ENCODE results near the gene BRI3BP.

BRI3BP gene

DNA sequence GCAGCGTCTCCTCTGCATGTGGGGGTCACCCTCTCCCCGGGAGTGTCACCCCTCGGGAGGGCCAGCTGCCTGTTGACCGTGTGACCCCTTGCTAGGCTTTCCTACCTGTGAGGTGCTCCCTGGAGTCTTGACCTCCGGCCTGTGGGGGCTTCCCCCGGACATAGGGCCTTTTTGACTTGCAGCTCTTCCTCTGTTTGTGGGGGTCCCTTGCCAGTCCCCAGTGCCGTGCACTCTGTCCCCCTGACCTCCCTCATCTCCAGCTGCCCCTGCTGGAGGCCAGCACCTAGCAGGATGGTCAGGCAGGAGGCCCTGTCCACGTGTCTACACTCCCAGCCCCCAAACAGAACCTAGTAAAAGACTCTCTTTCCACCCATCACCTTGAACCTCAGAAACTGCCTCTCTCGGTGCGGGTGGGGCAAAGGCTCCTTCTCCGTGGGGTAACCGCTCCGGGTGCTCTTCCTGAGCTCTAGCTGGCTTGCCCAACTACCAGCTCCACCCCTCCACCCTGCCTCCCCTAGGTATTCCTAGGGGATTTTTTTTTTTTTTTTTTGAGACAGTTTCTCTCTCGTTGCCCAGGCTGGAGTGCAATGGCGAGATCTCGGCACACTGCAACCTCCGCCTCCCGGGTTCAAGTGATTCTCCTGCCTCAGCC, 72.6 kb downstream of the BRI3BP start:
- TF ChIP-seq, protein P1, sequence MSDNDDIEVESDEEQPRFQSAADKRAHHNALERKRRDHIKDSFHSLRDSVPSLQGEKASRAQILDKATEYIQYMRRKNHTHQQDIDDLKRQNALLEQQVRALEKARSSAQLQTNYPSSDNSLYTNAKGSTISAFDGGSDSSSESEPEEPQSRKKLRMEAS (IDR thresholded peaks at IDR 0.05; ENCODE audit: low read depth, low read length) = no peak
- TF ChIP-seq, protein P2, sequence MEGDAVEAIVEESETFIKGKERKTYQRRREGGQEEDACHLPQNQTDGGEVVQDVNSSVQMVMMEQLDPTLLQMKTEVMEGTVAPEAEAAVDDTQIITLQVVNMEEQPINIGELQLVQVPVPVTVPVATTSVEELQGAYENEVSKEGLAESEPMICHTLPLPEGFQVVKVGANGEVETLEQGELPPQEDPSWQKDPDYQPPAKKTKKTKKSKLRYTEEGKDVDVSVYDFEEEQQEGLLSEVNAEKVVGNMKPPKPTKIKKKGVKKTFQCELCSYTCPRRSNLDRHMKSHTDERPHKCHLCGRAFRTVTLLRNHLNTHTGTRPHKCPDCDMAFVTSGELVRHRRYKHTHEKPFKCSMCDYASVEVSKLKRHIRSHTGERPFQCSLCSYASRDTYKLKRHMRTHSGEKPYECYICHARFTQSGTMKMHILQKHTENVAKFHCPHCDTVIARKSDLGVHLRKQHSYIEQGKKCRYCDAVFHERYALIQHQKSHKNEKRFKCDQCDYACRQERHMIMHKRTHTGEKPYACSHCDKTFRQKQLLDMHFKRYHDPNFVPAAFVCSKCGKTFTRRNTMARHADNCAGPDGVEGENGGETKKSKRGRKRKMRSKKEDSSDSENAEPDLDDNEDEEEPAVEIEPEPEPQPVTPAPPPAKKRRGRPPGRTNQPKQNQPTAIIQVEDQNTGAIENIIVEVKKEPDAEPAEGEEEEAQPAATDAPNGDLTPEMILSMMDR (IDR thresholded peaks at IDR 0.05; ENCODE audit: low read depth, low read length) = no peak
- TF ChIP-seq POLR2A (IDR thresholded peaks at IDR 0.05; ENCODE audit: extremely low read depth, insufficient read length) = no peak
- no peak for TF ChIP-seq MYC (IDR thresholded peaks at IDR 0.05; ENCODE audit: low read depth, low read length)
- no peak for DNase-seq (ENCODE audit: low read depth)
- H3K4me3 ChIP-seq (ENCODE audit: low read depth, low read length) = peak overlapping the region; percentile 68

- no peak for DNase-seq (ENCODE audit: low read depth)
- TF ChIP-seq, protein P2 (IDR thresholded peaks at IDR 0.05; ENCODE audit: low read depth, low read length) = no peak
- TF ChIP-seq, protein P1 (IDR thresholded peaks at IDR 0.05; ENCODE audit: low read depth, low read length) = no peak
- TF ChIP-seq MYC (IDR thresholded peaks at IDR 0.05; ENCODE audit: low read depth, low read length) (no peak), POLR2A (IDR thresholded peaks at IDR 0.05; ENCODE audit: extremely low read depth, insufficient read length) (no peak)
- no peak overlapping the region for H3K4me3 ChIP-seq (ENCODE audit: low read depth, low read length)
Measured at GRCh38 chr12:125068391-125068790, 74.9 kb downstream of the BRI3BP start.

- no peak for DNase-seq (ENCODE audit: low read depth)
- TF ChIP-seq, protein P1 (IDR thresholded peaks at IDR 0.05; ENCODE audit: low read depth, low read length) = no peak
- TF ChIP-seq POLR2A (IDR thresholded peaks at IDR 0.05; ENCODE audit: extremely low read depth, insufficient read length) (no peak), MYC (IDR thresholded peaks at IDR 0.05; ENCODE audit: low read depth, low read length) (no peak)
- TF ChIP-seq, protein P2 (IDR thresholded peaks at IDR 0.05; ENCODE audit: low read depth, low read length) = no peak
- H3K4me3 ChIP-seq (ENCODE audit: low read depth, low read length) = no peak overlapping the region
Measured at GRCh38 chr12:125069616-125070015, 76.2 kb downstream of the BRI3BP start.

GRCh38 chr12:125070112-125070511, 76.7 kb downstream of the BRI3BP start:
- DNase-seq (ENCODE audit: low read depth) = no peak
- H3K4me3 ChIP-seq (ENCODE audit: low read depth, low read length) = no peak overlapping the region
- TF ChIP-seq, protein P2 (IDR thresholded peaks at IDR 0.05; ENCODE audit: low read depth, low read length) = no peak
- TF ChIP-seq, protein P1 (IDR thresholded peaks at IDR 0.05; ENCODE audit: low read depth, low read length) = no peak
- TF ChIP-seq MYC (IDR thresholded peaks at IDR 0.05; ENCODE audit: low read depth, low read length) (no peak), POLR2A (IDR thresholded peaks at IDR 0.05; ENCODE audit: extremely low read depth, insufficient read length) (no peak)

DNA sequence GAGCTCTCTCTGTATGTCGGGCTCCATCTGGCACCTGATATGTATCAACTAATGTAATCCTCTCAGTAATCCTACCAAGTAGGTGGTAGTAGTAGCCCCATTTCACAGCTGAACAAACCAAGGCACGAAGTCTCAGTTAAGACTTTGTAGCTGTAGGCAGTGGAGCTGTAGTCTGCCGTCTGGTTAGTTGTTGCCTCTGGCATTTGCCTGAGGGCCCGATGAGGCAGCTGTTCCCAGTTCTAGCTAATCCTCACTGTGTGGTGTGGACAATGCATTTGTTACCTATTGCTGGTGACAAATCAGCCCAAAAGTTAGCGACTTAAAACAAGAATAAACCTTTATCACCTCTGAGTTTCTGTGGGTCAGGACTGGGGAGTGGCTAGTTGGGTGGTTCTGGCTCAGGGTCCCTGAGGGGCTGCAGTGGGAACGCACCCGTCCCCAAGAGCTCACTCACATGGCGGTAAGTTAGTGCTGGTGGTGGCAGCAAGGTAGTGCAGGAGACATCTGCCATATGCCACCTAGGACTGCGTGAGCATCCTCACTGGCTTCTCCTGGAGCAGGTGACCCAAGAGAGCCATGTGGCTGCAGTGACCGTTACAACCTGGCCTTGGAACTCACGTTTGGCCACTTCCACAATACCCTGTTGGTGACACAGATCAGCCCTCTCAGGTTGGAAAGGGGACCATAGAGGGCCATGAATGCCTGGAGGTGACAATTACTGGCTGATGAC, 77.4 kb downstream of the BRI3BP start:
- H3K4me3 ChIP-seq (ENCODE audit: low read depth, low read length) = no peak overlapping the region
- DNase-seq (ENCODE audit: low read depth) = no peak
- TF ChIP-seq, protein P2 (IDR thresholded peaks at IDR 0.05; ENCODE audit: low read depth, low read length) = no peak
- TF ChIP-seq POLR2A (IDR thresholded peaks at IDR 0.05; ENCODE audit: extremely low read depth, insufficient read length) (no peak), MYC (IDR thresholded peaks at IDR 0.05; ENCODE audit: low read depth, low read length) (no peak)
- TF ChIP-seq, protein P1 (IDR thresholded peaks at IDR 0.05; ENCODE audit: low read depth, low read length) = no peak

Measured in NB4 (cell line).